ENCODE data around the gene SELENOI. TPM values are rescaled to one million over a fixed set of nuclear protein-coding genes. Genes with fewer than 3 reads are reported as not detected.

The SELENOI gene
- total RNA-seq, 2 donors from 2014 or later, result 10.4 to 31.3 TPM

DNA sequence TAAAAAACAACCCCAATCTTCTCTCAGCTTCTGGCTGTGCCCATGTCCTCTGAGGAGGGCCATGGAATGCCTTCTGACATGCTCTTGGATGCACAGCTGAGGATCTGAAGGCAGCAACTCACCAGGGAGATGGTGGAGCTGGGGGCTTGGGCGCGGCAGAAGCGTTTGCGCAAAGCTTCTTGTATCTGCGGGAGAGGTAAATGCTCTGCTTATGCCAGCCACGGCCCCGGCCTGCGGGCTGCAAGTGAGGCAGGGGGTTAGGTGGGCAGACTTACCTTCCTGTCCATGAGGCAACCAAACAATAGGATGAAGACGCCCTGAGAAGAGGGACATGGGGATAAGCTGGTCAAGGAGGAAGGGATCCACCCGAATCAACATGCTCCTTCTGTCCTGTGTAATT lies 36.0 kb upstream of the SELENOI start:
- H3K36me3 ChIP-seq (replicated peaks in 1 of 2; ENCODE audit: insufficient read depth in 1 of 2, low read depth in 2 of 2), result no peaks in the 10 kb centered on the region
- no peak overlapping the region for H3K4me3 ChIP-seq
- no peak for DNase-seq
- H3K4me1 ChIP-seq, result no peaks in the 10 kb centered on the region
- H3K9me3 ChIP-seq, result no peaks in the 10 kb centered on the region
- TF ChIP-seq, protein P1, sequence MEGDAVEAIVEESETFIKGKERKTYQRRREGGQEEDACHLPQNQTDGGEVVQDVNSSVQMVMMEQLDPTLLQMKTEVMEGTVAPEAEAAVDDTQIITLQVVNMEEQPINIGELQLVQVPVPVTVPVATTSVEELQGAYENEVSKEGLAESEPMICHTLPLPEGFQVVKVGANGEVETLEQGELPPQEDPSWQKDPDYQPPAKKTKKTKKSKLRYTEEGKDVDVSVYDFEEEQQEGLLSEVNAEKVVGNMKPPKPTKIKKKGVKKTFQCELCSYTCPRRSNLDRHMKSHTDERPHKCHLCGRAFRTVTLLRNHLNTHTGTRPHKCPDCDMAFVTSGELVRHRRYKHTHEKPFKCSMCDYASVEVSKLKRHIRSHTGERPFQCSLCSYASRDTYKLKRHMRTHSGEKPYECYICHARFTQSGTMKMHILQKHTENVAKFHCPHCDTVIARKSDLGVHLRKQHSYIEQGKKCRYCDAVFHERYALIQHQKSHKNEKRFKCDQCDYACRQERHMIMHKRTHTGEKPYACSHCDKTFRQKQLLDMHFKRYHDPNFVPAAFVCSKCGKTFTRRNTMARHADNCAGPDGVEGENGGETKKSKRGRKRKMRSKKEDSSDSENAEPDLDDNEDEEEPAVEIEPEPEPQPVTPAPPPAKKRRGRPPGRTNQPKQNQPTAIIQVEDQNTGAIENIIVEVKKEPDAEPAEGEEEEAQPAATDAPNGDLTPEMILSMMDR (IDR thresholded peaks at IDR 0.05), result no peak
- no peak for TF ChIP-seq POLR2A (IDR thresholded peaks at IDR 0.05)
- WGBS, 2 donors, result 75 to 84% methylated on average over 10 of the region's 10 CpGs
- no peak overlapping the region for H3K27ac ChIP-seq
- ATAC-seq, result no peak
- H3K27me3 ChIP-seq, result no peaks in the 10 kb centered on the region
- intact Hi-C loops (cut with DNase I), result no loop called here

DNA sequence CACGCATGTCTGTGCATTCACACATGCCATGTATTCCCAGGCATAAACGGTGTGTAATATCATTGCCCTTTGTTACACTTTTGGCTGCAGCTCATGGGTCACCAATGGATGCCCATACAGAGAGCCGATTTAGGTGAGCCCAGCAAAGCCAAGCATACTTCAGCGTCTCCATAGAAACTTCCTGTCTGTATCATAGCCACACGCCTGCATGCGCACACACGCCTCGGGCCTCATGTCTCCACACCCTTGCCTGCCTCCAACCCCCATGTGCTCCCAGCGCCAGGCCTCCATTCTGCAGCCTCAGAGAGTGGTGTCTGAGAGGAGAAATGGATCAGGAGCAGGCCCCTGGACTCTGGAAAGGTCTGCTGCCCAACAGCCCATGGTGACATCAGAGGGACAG lies 33.5 kb upstream of the SELENOI start:
- no peak for DNase-seq
- Histone ChIP-seq H3K4me3 (no peak overlapping the region), H3K4me1 (no peaks in the 10 kb centered on the region), H3K9me3 (no peaks in the 10 kb centered on the region), H3K36me3 (replicated peaks in 1 of 2; ENCODE audit: insufficient read depth in 1 of 2, low read depth in 2 of 2) (no peaks in the 10 kb centered on the region), H3K27ac (no peak overlapping the region), H3K27me3 (no peaks in the 10 kb centered on the region)
- 76 to 80% methylated on average over 9 of the region's 9 CpGs for WGBS, 2 donors
- intact Hi-C loops (cut with DNase I), result no loop called here
- TF ChIP-seq, protein P1 (IDR thresholded peaks at IDR 0.05), result no peak
- ATAC-seq, result no peak

DNA sequence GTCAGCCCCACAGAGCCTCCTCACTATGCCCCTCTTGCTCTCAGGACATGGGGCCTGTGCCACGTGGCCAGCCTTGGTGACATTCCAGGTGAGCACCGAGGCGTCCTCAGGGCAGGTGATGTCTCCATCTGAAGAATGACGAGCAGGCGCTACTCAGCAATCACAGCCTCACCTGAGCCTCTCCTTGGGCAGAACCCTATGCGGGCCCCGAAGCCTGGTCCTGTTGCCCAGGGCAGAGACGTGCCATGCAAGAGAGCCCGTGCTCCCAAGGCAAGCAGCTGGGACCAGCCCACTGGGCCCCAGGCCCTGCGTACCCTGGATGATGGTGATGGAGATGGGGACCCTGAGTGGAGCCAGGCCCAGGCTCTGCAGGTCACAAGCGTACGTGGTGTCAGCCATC lies 32.5 kb upstream of the SELENOI start:
- H3K4me1 ChIP-seq, result no peaks in the 10 kb centered on the region
- ATAC-seq (no peak), DNase-seq (no peak)
- intact Hi-C loops (cut with DNase I), result no loop called here
- H3K9me3 ChIP-seq, result no peaks in the 10 kb centered on the region
- no peaks in the 10 kb centered on the region for H3K36me3 ChIP-seq (replicated peaks in 1 of 2; ENCODE audit: insufficient read depth in 1 of 2, low read depth in 2 of 2)
- no peaks in the 10 kb centered on the region for H3K27me3 ChIP-seq
- 82 to 97% methylated on average over 9 to 12 of the region's 12 CpGs for WGBS, 2 donors
- TF ChIP-seq POLR2A (IDR thresholded peaks at IDR 0.05), result no peak
- TF ChIP-seq, protein P1 (IDR thresholded peaks at IDR 0.05), result no peak
- H3K27ac ChIP-seq, result no peak overlapping the region
- H3K4me3 ChIP-seq, result no peak overlapping the region

DNA sequence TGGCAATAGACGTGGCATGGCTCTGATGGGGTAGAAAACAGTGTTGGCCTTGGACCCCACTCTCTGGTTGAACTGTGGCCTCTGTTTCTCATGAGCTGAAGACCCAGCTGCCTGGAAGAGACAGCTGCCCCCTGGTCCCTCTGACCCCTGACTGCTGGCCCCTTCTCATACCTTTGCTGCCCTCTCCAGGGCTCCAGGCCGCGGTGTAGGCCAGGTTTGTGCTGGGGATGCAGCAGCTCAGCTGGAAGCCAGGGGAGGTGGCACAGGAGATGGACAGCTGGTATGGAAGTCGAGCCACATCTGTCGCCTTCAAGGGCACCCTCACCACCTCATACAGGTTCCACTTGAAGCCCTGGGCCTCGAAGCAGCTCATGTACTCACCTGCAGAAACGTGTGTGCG lies 31.7 kb upstream of the SELENOI start:
- Histone ChIP-seq H3K4me1 (no peaks in the 10 kb centered on the region), H3K9me3 (no peaks in the 10 kb centered on the region), H3K27ac (no peak overlapping the region), H3K36me3 (replicated peaks in 1 of 2; ENCODE audit: insufficient read depth in 1 of 2, low read depth in 2 of 2) (no peaks in the 10 kb centered on the region), H3K4me3 (no peak overlapping the region), H3K27me3 (no peaks in the 10 kb centered on the region)
- 62 to 71% methylated on average over 1 to 8 of the region's 8 CpGs for WGBS, 2 donors
- DNase-seq (no peak), ATAC-seq (no peak)
- TF ChIP-seq, protein P1 (IDR thresholded peaks at IDR 0.05), result no peak
- TF ChIP-seq POLR2A (IDR thresholded peaks at IDR 0.05), result no peak
- intact Hi-C loops (cut with DNase I), result no loop called here

DNA sequence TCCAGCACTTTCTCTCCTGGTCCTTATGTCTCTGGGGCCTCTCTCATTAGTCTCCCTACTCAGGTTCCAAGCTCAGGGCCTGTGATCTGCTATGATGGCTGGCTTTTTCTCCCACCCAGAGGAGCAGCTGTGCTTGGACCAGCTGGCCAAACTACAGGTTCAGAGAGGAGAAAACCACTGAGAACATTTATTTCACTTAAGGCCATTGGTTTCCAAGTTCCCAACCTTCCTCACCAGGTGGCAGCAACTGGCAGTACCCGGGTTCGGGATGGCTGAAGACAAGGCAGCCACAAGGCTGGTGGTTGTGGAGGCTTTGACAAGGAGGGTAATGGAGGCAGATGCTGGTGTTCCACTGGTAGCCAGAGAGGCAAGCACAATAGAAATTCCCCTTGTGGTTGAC lies 29.9 kb upstream of the SELENOI start:
- TF ChIP-seq, protein P1 (IDR thresholded peaks at IDR 0.05), result peak in 1 of 7 experiments; percentile 20
- TF ChIP-seq POLR2A (IDR thresholded peaks at IDR 0.05), result no peak
- no peak for DNase-seq
- no peaks in the 10 kb centered on the region for H3K27me3 ChIP-seq
- 0 to 55% methylated on average over 1 to 2 of the region's 2 CpGs for WGBS, 2 donors
- intact Hi-C loops (cut with DNase I), result no loop called here
- no peaks in the 10 kb centered on the region for H3K4me1 ChIP-seq
- ATAC-seq, result no peak
- no peak overlapping the region for H3K27ac ChIP-seq
- no peaks in the 10 kb centered on the region for H3K9me3 ChIP-seq
- H3K36me3 ChIP-seq (replicated peaks in 1 of 2; ENCODE audit: insufficient read depth in 1 of 2, low read depth in 2 of 2), result no peaks in the 10 kb centered on the region
- no peak overlapping the region for H3K4me3 ChIP-seq

Data from body of pancreas (tissue), 4 donors.